H9 (cell line): Measurements from ENCODE around the gene TCF25. TPM values are rescaled to one million over a fixed set of nuclear protein-coding genes. Genes with fewer than 3 reads are reported as not detected.

Experiments used
- DNase-seq: peaks from one replicate; pipeline ENCODE4 v3.0.0-alpha.2; 2017
- H2AFZ ChIP-seq: one replicate; pipeline ENCODE4 v1.6.1; 2013; ENCODE audit warnings: mild to moderate bottlenecking, low read length, control low read depth, moderate library complexity
- H2AK5ac ChIP-seq: 2 replicates; pipeline ENCODE4 v1.6.1; 2013; ENCODE audit warnings: low read length, control low read depth, mixed read lengths; ENCODE audit not compliant: insufficient read length
- H2BK120ac ChIP-seq: one replicate; pipeline ENCODE4 v1.6.1; 2013; ENCODE audit warnings: low read depth, mild to moderate bottlenecking, low read length, control low read depth, inconsistent platforms; ENCODE audit not compliant: poor library complexity, severe bottlenecking
- H2BK12ac ChIP-seq: 2 replicates; pipeline ENCODE4 v1.6.1; 2013; ENCODE audit warnings: low read length, control low read depth, mixed read lengths, low read depth; ENCODE audit not compliant: insufficient read length
- H2BK15ac ChIP-seq: 2 replicates; pipeline ENCODE4 v1.6.1; 2013; ENCODE audit warnings: low read depth, low read length, control low read depth
- H2BK20ac ChIP-seq: one replicate; pipeline ENCODE4 v1.6.1; 2013; ENCODE audit warnings: low read depth, mild to moderate bottlenecking, low read length, control low read depth, inconsistent platforms; ENCODE audit not compliant: poor library complexity, severe bottlenecking
- H2BK5ac ChIP-seq: 2 replicates; pipeline ENCODE4 v1.6.1; 2013; ENCODE audit warnings: low read length, control low read depth, mixed read lengths; ENCODE audit not compliant: insufficient read length
- H3K14ac ChIP-seq: 2 replicates; pipeline ENCODE4 v1.6.1; 2013; ENCODE audit warnings: low read length, control low read depth; ENCODE audit not compliant: insufficient read depth
- H3K18ac ChIP-seq: 2 replicates; pipeline ENCODE4 v1.6.1; 2013; ENCODE audit warnings: low read depth, mild to moderate bottlenecking, mixed read lengths, low read length, control low read depth; ENCODE audit not compliant: insufficient read length
- H3K23ac ChIP-seq: 2 replicates; pipeline ENCODE4 v1.6.1; 2013; ENCODE audit warnings: low read length, control low read depth, mixed read lengths, low read depth; ENCODE audit not compliant: insufficient read length
- H3K23me2 ChIP-seq: 2 replicates; pipeline ENCODE4 v1.6.1; 2013; ENCODE audit warnings: low read depth, mild to moderate bottlenecking, mixed read lengths, low read length, control low read depth; ENCODE audit not compliant: insufficient read length, poor library complexity, severe bottlenecking
- H3K27ac ChIP-seq: 2 replicates; pipeline ENCODE4 v1.5.1; 2013; ENCODE audit warnings: low read length, control low read depth, mixed read lengths, low read depth; ENCODE audit not compliant: insufficient read length
- H3K27me3 ChIP-seq: 2 replicates; pipeline ENCODE4 v1.6.1; 2013; ENCODE audit warnings: low read length, control low read depth, inconsistent platforms; ENCODE audit not compliant: insufficient read depth
- H3K4ac ChIP-seq: 2 replicates; pipeline ENCODE4 v1.6.1; 2013; ENCODE audit warnings: low read depth, mild to moderate bottlenecking, control low read depth, inconsistent platforms, low read length, moderate library complexity
- H3K4me1 ChIP-seq: 2 replicates; pipeline ENCODE4 v1.6.1; 2013; ENCODE audit warnings: low read length, control low read depth, inconsistent platforms; ENCODE audit not compliant: insufficient read depth
- H3K4me2 ChIP-seq: 2 replicates; pipeline ENCODE4 v1.6.1; 2013; ENCODE audit warnings: low read length, control low read depth, mixed read lengths; ENCODE audit not compliant: insufficient read length, insufficient read depth
- H3K56ac ChIP-seq: 2 replicates; pipeline ENCODE4 v1.6.1; 2013; ENCODE audit warnings: low read depth, mild to moderate bottlenecking, mixed read lengths, low read length, control low read depth; ENCODE audit not compliant: insufficient read length
- H3K79me1 ChIP-seq: 2 replicates; pipeline ENCODE4 v1.6.1; 2013; ENCODE audit warnings: low read depth, mild to moderate bottlenecking, moderate library complexity, low read length, control low read depth, inconsistent platforms; ENCODE audit not compliant: insufficient read depth, poor library complexity, severe bottlenecking
- H3K79me2 ChIP-seq: 2 replicates; pipeline ENCODE4 v1.6.1; 2013; ENCODE audit warnings: low read length, control low read depth, inconsistent platforms; ENCODE audit not compliant: insufficient read depth
- H3K9ac ChIP-seq: 2 replicates; pipeline ENCODE4 v1.6.1; 2013; ENCODE audit warnings: low read length, control low read depth, mixed read lengths; ENCODE audit not compliant: insufficient read length; ENCODE audit errors: extremely low read depth
- H3K9me3 ChIP-seq: one replicate; pipeline ENCODE4 v1.6.1; 2013; ENCODE audit warnings: low read depth, low read length, inconsistent platforms; ENCODE audit not compliant: control insufficient read depth
- H3T11ph ChIP-seq: one replicate; pipeline ENCODE4 v1.6.1; 2013; ENCODE audit warnings: mild to moderate bottlenecking, low read length, control low read depth, inconsistent platforms
- H4K20me1 ChIP-seq: one replicate; pipeline ENCODE4 v1.6.1; 2013; ENCODE audit not compliant: control insufficient read depth, insufficient read length, insufficient read depth
- H4K5ac ChIP-seq: 2 replicates; pipeline ENCODE4 v1.6.1; 2013; ENCODE audit warnings: low read depth, mild to moderate bottlenecking, mixed read lengths, low read length, control low read depth; ENCODE audit not compliant: insufficient read length
- H4K8ac ChIP-seq: replicated peaks from 2 replicates; pipeline ENCODE4 v1.6.1; 2013; ENCODE audit warnings: low read length, control low read depth, mixed read lengths, low read depth; ENCODE audit not compliant: insufficient read length
- H4K91ac ChIP-seq: 2 replicates; pipeline ENCODE4 v1.6.1; 2013; ENCODE audit warnings: low read depth, mild to moderate bottlenecking, moderate library complexity, mixed read lengths, low read length, control low read depth; ENCODE audit not compliant: insufficient read length
- H3K27ac Mint-ChIP-seq, 3 experiments: 2 replicates in 2 of 3; 3 replicates in 1 of 3; pipeline ENCODE4 v1.8.0; 2020 to 2021; ENCODE audit warnings: mixed read lengths in 3 of 3, mild to moderate bottlenecking in 1 of 3, moderate library complexity in 1 of 3
- H3K27me3 Mint-ChIP-seq: 2 replicates; pipeline ENCODE4 v1.8.0; 2021; ENCODE audit warnings: low read depth, mild to moderate bottlenecking, moderate library complexity, mixed read lengths
- H3K36me3 Mint-ChIP-seq, 3 experiments: 2 replicates in 2 of 3; 3 replicates in 1 of 3; pipeline ENCODE4 v1.8.0; 2020 to 2021; ENCODE audit warnings: low read depth in 3 of 3, mixed read lengths in 3 of 3; ENCODE audit not compliant: insufficient read depth in 1 of 3
- H3K4me1 Mint-ChIP-seq, 2 experiments: 2 replicates each; pipeline ENCODE4 v1.8.0; 2020; ENCODE audit warnings: mixed read lengths in 2 of 2
- H3K4me3 Mint-ChIP-seq, 2 experiments: 2 replicates in 1 of 2; 3 replicates in 1 of 2; pipeline ENCODE4 v1.8.0; 2020 to 2021; ENCODE audit warnings: mild to moderate bottlenecking in 2 of 2, mixed read lengths in 2 of 2, moderate library complexity in 1 of 2
- H3K9me3 Mint-ChIP-seq, 2 experiments: 2 replicates in 1 of 2; 3 replicates in 1 of 2; pipeline ENCODE4 v1.8.0; 2020; ENCODE audit warnings: mild to moderate bottlenecking in 2 of 2, mixed read lengths in 2 of 2, moderate library complexity in 1 of 2
- CTCF ChIP-seq: fragments of 200-600 bp; sonication (generic); conservative IDR thresholded peaks from 3 replicates; pipeline ENCODE4 v1.8.0; 2021; ENCODE audit warnings: antibody characterized with exemption, mild to moderate bottlenecking
- WGBS: extraction: QIAGEN DNeasy Blood & Tissue Kit; methylation state at CpG from one replicate; pipeline ENCODE4 v1.1.7; 2013; ENCODE audit warnings: missing lambda C conversion rate, low lambda C conversion rate, mixed read lengths; ENCODE audit not compliant: insufficient read length; ENCODE audit errors: extremely low coverage; 5-methylcytosine and 5-hydroxymethylcytosine counted together
- total RNA-seq: library from RNA; stranded (reverse); gene quantifications from 2 replicates; pipeline ENCODE4 v1.2.1, GENCODE V29; 2021

The TCF25 gene
- total RNA-seq, 1 experiment from 2014 or later = 109 TPM

GRCh38 chr16:89957216-89957785 lies 83.9 kb downstream of the TCF25 start:
- H3K79me2 ChIP-seq = no peaks in the 10 kb centered on the region
- H4K20me1 ChIP-seq = no peaks in the 10 kb centered on the region
- no peak overlapping the region for H3K4me3 Mint-ChIP-seq
- no peak overlapping the region for H3K27ac ChIP-seq
- no peaks in the 10 kb centered on the region; a peak in 2 of 5 replicates for H3K9me3 Mint-ChIP-seq
- H3K27me3 ChIP-seq = no peaks in the 10 kb centered on the region
- no peak for DNase-seq
- H3K9me3 ChIP-seq = no peaks in the 10 kb centered on the region
- no peak overlapping the region for H2BK12ac ChIP-seq
- H2AK5ac ChIP-seq = no peak overlapping the region
- no peaks in the 10 kb centered on the region for H3K23me2 ChIP-seq
- H3K36me3 Mint-ChIP-seq = peaks cover 14 to 45% (median 45%) of the 10 kb centered on the region in 3 experiments
- peak overlapping the region in 1 of 3 experiments; percentile 32; a peak in 1 of 7 replicates for H3K27ac Mint-ChIP-seq
- H4K8ac ChIP-seq = no peak overlapping the region
- H2AFZ ChIP-seq = no peak overlapping the region
- no peak overlapping the region for H3K18ac ChIP-seq
- no peak overlapping the region for H3T11ph ChIP-seq
- no CpG with 5 or more reads among the region's 23 CpGs for WGBS
- no peaks in the 10 kb centered on the region for H3K4me1 ChIP-seq
- H3K56ac ChIP-seq = no peak overlapping the region
- no peak overlapping the region for H4K91ac ChIP-seq
- H3K4ac ChIP-seq = no peak overlapping the region
- H3K4me1 Mint-ChIP-seq = peaks cover 10 to 11% of the 10 kb centered on the region in 2 experiments
- no peak overlapping the region for H2BK20ac ChIP-seq
- H3K79me1 ChIP-seq = no peaks in the 10 kb centered on the region
- TF ChIP-seq CTCF = no peak
- H3K9ac ChIP-seq = no peak overlapping the region
- no peak overlapping the region for H3K4me2 ChIP-seq
- H2BK5ac ChIP-seq = no peak overlapping the region
- H2BK15ac ChIP-seq = no peak overlapping the region
- no peak overlapping the region for H4K5ac ChIP-seq
- H3K27me3 Mint-ChIP-seq = no peaks in the 10 kb centered on the region
- no peak overlapping the region for H2BK120ac ChIP-seq
- H3K14ac ChIP-seq = no peak overlapping the region
- no peak overlapping the region for H3K23ac ChIP-seq
